Germinal center (tissue), 1 donor: ENCODE data around the gene AGBL4.

Experiments
- DNase-seq: peaks from one replicate; pipeline ENCODE4 v3.0.0; 2012; ENCODE audit warnings: mixed read lengths, low spot score

The AGBL4 gene

DNA sequence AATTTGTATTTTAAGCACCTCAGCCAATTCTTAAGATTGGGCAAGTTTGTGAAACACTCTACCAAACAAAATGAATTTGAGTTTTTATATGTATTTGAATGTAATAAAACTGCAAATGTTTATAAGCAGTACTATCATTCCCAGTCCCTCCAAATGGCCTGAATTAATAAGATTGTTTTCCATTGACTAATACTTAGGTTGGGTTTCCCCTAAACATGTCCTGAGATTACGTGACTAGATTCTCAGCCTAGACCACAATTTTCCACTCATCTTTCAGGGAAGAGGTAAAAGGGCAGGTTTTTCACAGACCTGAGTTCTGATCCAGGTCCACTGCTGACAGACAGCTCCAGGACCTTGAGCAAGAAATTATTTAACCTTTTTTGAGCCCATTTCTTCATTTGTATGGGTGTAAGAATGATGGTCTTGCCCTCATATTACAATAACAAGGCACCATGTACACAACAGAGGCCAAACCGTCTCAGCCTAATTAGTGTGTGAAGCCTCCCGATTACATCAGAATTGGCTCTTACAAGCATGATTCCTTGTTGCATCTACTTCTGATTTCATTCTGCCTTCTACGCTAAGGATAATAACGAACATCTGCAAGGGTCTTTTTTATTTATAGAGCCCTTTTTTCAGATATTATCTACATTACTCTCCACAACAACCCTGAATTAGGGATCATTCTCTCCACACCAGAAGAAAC, 1298.3 kb downstream of the AGBL4 start:
- no peak for DNase-seq

DNA sequence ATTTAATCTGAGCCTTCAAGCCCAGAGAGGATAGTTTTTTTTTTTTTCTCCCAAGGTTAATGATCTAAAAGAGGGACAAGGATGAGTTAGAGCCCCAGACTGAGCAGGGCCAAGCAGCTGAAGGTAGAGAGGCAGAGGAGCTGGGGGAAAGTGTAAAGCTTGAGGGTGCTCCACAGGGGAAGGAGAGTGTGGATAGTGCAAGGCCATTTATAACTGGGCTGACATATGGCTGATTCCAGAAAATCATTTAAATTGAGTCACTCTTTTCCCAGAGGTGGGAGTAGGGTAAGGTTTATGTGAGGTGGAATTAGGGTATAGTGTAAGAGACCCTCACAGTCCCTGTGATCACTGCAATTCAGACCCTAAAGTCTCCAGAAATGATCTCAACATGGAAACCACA, 1302.8 kb downstream of the AGBL4 start:
- DNase-seq: no peak

DNA sequence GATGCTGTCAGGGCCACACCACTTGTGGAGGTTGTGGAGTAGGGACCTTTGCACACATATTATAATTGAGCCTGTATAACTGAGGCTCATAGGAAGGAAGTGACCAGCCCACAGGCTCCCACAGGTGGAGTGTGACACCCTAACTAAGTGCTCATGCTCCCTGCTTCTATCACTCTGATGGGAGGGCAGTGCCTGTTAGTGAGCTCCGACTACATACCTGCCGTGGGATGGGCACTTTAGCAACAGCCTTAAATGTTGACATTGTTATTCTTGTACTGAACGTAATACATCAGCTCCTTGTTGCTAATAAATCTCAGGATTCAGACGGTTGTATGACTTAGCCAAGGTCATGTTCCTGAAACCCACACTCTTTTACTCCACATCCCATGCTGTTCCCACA, 1305.0 kb downstream of the AGBL4 start:
- DNase-seq: no peak

DNA sequence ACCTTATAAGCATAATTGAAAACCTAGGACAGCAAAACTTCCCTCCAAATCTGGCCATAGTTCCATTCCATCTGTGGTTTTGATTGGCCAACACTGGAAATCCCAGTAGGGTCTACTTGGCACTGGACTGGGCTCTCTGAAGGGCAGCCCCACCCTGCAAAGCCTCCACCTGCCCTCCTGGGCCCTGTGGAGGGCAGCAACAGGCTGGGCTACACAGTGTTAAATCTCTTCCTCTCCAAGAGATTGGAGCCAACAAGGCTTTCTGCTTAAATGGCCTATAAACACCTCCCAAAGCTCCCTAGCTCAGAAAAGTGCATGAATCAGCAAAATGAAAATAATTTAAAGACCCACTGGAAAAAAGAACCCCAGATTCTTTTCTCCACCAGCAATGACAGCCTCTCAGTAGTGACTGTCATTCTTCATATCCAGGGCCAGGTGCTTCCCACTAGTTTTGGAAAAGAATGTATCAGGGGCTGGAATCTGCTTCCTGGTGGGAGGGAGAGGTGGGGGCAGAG, 1305.6 kb downstream of the AGBL4 start:
- no peak for DNase-seq

DNA sequence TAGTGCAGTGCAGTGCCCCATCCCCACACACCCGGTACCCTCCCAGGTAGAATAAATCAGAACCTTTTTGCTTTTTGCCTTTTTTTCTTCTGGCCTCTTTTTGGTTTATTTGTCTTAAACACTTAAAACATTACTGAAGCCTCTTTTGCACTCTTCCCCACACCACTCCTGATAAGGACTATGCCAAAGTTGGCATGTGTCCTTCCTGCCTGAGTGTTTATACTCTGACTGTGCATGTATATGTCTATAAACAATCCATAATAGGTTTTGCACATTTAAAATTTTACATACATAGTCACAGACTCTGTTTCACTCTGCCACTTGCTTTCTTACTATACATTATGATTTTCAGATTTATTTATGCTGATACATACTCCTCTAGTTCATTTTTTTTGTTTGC, 1306.7 kb downstream of the AGBL4 start:
- DNase-seq: no peak

DNA sequence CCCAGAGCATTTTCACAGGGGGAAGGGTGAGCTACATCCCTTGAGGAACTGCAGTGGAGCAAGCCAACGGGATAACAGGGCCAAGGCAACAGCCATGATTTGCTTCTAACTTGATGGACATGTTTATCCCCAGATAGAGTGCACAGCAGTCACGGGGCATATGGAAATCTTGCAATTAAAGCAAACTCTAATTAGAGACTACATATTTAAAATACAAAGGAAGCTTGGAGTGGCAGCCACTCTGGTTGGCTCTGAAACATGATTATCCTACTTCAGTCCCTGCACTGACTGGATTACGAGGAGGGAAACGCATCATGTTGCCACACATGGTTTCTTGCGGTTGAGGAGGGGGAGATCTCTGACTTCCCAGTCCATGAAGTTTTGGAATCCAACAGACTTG, 1307.8 kb downstream of the AGBL4 start:
- no peak for DNase-seq

DNA sequence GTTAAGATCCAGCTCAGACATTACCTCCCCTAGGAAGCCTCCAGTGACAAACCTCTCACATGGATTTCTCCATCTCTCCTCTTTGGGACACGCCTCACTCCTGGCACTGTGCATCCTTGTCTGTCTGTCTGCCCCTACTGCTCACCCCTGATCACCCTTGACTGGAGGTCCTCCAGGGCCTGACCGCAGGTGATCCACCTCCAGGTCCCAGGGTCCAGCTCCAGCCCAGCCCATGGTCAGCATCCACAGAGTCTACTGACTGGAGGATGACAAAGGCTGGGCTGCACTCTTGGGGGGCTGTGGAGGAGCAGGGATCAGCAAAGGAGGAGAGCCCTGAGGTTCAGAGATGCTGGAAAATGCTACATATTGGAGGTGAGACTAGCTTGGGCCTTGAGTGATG, 1312.8 kb downstream of the AGBL4 start:
- no peak for DNase-seq

DNA sequence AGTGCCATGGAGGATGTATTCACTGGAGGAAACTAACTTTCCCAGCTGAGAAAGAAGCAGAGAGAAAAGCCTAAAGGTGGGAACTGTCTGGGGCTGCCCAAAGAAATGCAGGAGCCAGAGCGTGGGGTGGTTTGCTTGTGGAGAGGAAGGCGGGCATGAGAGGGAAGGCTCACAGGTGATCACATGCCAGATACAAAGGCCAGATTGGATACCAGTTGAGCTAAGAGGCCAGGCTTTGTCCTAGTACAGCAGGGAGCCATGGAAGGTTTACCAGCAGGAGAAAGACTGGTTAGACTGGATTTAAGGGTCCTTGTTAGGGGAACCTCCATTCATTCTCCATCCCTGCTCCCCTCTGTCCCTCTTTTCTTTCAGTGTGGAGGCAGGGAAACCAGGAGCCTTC, 1313.4 kb downstream of the AGBL4 start:
- DNase-seq: no peak

DNA sequence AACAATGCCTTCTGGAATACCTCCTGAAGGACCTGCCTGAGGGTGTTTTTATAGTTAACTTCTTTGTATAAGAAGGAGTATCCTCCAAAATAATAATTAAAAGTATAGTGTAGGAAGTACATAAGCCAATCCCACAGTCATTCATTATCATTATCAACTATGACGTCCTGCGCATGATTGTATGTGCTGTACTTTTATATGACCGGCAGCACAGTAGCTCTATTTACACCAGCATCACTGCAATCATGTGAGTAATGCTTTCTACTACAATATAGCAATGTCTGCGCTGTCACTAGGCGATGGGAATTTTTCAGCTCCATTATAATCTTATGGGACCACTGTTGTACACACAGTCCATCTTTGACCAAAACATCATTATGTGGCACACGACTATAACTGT, 1319.0 kb downstream of the AGBL4 start:
- DNase-seq: no peak

DNA sequence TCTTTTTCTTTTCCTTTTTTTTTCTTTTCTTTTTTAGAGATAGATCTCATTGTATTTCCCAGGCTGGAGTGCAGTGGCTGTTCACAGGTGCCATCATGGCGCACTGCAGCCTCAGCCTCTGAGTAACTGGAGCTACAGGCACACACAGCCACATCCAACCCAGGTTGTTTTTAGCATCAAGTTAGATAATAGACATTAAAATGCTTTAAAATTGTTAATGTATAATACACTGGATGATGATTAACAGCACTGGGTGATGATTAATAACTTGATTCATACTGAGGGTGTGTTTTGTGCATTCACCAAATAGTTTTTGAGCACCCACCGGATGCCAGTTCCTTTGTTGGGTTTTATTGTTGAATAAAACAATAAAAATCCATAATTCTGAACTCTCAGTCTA, 1322.3 kb downstream of the AGBL4 start:
- DNase-seq: no peak

DNA sequence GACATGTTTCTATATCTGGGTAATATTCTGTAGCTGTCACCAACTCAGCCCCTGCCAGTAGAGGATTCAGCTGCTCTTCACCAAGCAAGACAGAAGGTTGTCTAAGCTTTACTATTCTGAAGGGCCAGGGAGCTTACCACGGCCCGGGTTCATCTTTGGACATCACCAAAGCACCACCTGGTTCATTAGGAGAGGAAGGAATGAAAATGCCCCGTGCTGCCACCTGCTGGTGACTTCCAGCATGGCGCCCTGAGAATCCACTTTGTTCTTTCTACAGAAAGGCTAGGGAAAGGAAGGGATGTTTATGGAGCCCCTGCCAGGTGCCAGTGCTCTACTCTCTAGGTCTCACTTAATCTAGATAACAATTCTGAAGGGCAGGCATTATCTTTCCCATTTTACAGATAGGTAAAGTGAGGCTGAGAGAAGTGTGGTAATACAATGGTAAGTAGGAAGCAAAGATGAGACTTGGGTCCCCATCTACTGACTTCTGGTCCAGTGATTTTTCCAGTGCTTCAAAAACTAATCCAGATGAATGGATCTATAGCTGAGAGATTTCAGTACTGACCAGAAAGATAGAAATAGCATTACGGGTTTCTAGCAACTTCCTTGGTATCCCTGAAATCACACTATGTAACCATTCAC, 1326.6 kb downstream of the AGBL4 start:
- peak; percentile 56 for DNase-seq

DNA sequence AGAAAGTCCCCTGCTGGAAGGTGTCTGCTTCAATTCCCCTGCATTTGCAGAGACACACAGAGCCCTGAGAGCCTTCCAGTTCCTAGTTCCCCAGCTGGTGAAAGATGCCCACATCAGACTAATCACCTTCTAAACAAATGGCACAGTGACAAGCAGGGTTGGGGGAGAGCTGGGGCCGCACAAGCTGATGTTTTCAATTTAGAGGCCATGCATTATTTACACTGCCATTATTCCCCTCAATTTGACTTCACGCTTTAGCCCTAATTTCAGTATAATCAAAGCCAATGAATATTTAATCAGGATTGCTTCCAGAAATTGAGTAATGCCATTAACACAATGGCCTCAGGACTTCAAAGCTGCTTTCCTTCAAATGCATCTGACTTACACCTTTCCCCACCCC, 1328.6 kb downstream of the AGBL4 start:
- DNase-seq: no peak

DNA sequence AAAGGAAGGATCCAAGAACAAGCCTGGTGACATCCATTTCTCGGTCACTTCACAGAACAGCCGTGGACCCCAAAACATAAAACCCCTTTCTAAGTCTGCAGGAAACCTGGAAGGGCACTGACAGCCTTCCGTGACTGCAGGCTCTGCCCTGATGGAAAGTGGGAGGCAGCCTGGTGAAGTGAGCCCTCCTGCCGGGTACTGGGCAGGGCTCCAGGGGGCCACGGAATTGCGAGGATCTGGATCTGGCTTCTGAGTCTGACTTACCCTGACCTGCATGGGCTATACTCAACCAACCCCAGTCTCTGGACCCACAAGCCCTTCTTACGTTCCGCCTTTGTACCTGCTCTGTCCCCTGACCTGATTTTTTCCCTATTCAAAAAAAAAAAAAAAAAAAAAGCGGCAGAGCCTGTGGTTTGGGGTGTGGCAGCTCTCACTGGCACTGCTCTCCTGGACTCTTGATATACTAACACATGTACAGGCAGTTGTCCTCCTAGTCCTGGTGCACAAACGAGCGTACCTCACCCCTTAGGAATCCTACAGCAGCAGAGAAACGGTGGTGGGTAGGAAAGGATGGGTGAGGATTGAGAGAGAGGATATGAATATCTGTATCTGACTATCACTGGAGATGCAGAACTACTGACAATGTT, 1330.0 kb downstream of the AGBL4 start:
- no peak for DNase-seq

DNA sequence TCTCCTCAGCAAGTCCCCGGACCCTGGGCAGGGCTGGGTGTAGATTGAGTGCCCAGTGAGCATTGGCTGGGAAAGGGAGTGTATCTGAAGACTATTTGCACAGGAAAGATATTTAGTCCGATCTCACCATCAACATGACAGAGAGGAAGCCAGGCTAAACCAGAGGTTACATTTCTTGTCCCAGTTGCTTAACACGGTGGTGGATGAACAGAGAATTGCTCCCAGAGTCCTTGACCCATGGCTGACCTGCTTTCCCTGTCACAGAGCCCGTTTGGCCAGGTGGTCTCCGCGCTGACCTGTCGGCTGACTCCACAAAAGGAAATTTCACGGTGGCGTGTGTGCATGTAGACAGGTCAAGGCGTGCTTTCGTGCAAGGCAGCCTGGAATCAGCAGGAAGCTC, 1330.6 kb downstream of the AGBL4 start:
- no peak for DNase-seq

DNA sequence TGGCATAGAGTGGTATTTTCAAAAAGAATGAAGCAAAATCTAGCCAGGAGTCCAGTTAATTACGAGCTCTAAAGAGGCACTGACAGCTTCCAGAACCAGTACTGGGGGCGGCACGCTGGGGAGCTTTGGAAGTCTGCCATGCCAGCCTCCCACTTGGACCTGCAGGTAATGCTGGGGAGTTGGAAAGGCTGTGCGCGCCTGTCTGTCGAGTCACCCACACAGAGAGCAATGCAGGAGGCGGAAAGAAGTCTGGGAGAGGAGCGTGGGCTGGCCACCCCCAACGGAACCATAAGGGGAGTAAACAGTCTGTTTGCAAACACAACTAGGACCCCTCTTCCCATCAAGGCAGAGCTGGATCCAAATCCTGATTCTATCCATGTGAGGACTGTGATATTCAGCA, 1331.5 kb downstream of the AGBL4 start:
- DNase-seq: no peak

DNA sequence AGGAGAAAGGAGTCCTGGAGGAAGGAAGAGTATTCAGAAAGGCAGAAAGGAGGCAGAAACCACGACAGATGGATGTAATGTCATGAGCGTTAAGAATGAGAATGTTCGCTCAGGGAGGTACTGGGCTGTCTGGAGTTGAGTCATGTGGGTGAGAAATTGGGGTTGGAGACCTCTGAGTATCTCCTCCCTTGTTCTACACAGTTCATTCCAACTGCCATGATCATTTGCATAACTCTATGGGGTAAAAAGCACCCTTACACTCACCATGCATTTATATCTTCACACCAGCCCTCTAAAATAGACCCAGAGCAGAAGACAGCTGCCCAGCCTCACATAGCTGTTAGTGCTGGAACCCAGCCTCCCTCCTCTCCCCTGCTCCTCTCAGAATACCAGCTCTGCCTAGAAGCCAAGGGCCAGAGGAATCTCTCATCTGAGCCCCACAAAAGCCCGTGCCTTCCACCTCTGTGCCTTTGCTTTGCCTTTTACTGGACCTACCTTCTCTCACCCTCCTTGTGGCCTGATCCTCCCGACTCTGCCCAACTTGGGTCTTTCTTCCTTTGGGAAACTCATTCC, 1332.2 kb downstream of the AGBL4 start:
- DNase-seq: no peak

DNA sequence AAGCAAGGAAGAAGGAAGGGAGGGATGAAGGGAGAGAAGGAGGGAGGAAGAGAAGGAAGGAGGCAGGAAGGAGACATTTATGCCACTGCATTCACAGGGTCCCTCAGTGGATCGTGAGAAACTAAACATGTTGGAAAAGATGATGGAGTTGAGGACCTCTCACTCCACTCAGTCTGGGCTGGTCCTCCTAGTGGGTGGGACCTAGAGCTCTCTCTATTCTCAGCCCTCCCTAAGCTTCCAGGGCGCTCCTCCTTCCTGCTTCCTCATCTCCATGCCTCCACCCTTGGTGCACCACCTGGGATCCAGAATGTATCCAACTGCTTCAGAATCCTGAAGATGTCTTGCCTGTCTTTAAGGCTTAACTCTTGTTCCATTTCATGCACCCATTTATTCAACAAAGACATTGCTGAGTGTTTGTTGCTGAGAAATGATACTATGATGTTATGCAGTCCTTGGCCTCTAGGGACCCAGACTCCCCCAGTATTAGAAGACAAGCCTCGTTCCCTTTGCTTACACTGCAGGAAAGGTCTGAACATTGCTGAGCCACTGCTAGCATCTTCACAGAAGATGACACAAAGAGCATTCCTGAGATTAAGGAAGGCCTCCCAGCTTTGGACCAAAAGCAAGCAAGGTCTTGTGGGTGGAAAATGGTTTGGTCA, 1335.5 kb downstream of the AGBL4 start:
- DNase-seq: peak; percentile 24

DNA sequence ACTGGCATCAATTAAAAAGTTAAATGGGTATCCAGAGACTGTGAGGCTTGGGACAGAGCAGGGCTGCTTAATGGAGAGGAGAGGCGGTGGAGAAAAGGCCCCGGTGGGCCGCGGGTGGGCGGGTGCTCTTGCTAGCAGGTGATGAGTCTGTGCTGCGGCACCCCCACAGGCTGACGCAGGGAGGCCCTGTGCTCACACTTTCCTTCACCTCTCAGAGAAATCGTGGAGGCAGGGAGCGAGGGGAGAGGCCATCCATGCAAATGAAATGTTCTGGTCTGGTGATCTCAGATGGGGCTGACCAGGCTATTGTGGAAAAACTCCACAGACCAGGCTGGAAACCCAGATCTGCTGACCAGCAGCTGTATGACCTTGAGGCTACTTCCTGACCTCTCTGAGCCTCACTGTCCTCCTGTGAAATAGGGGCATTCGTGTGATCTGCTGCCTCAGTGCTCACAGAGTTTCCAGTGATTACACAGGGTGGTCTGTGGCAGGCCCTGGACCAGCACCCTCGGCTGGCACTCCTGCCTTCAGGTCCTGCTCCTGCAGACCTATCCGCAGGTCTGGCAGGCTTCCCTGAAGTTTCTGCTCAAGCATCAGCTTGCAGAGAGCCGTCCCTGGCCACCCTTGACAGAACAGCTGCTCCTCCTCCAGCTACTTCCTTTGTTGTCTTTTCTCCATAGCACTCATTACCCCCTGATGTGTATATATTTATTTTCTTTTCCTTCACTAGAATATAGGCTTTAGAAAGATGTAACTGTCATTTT, 1336.3 kb downstream of the AGBL4 start:
- no peak for DNase-seq

DNA sequence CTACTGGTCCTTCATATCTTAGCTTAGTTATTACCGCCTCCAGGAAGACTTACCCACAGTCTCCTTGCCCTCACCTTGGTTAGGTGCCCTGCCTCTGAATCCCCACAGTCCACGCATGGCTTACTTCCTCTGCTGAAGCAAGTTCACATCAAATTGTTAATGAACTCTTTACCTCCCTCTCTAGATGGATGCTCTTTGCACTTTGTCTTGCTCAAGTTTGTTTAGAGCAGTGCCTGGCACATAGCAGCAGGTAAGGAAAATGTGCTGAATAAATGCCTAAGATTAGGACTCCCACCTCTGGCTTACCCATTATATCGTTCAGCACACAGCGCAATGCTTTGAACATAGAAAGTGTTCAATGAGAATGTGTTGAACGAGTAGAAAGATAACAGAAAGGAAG, 1337.6 kb downstream of the AGBL4 start:
- DNase-seq: no peak

DNA sequence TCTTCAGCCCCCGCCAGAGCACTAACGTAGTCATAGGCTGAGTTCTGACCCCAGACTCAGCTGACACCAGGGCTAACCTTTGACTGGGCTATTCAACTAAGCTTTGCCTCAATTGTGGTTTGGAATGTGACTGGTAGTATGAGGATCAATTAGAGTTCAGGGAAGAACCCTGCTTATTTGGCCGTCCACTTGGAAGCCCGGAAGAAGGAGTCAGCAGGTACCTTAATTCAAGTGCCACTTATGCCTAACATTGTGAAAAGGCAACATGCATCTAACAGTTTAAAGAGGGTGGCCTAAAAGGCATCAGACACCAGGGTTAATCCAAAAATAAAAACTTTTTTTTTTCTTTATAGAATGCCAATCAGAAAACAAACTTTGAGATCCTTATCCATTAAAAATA, 1339.4 kb downstream of the AGBL4 start:
- no peak for DNase-seq

DNA sequence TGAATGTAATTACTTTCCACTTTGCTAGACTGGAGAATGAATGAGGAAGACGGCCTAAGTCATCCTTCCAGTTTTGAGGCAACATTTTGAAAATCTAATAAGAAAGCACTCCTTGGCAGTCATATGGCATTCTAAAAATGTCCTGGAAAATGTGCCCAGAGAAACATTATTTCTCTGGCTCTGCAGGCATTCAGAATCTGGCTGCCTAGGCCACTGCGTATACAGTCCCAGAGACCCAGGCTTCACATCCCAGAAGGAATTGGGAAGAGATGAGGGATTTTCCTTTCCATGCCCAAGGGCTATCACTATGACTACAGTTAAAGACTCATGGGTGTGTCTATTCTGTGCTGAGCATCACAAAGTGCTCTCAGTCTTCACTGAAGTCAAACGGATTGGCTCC, 1339.9 kb downstream of the AGBL4 start:
- no peak for DNase-seq
